IPS-NIHi7 (cell line): ENCODE results near the gene TCEAL4.

Experiments used
- DNase-seq: peaks from one replicate; pipeline ENCODE4 v3.0.0; 2012; ENCODE audit warnings: mixed read lengths; ENCODE audit errors: extremely low spot score

The TCEAL4 gene

GRCh38 chrX:103585411-103586313 lies at the start of gene TCEAL4:
TSS of gene TCEAL4 (plus strand) at chrX:103585515. CDS start at chrX:103586676, 1,161 bp downstream.
- DNase-seq: peak; percentile 84

- DNase-seq: no peak
These were observed 49.2 kb upstream of the TCEAL4 start for GRCh38 chrX:103536071-103536470.

- DNase-seq: no peak
These were observed 48.6 kb upstream of the TCEAL4 start for GRCh38 chrX:103536732-103537131.

GRCh38 chrX:103537871-103538387 lies 47.4 kb upstream of the TCEAL4 start:
- DNase-seq: no peak

- no peak for DNase-seq
These were observed 46.6 kb upstream of the TCEAL4 start for GRCh38 chrX:103538728-103539127.

- no peak for DNase-seq
These were observed 45.6 kb upstream of the TCEAL4 start for GRCh38 chrX:103539695-103540094.

- no peak for DNase-seq
These were observed 45.2 kb upstream of the TCEAL4 start for GRCh38 chrX:103540145-103540544.

- no peak for DNase-seq
These were observed 35.4 kb upstream of the TCEAL4 start for GRCh38 chrX:103549916-103550315.

GRCh38 chrX:103550415-103551051 lies 34.8 kb upstream of the TCEAL4 start:
- no peak for DNase-seq

- no peak for DNase-seq
These were observed 33.1 kb upstream of the TCEAL4 start for GRCh38 chrX:103552236-103552635.

- peak; percentile 88 for DNase-seq
These were observed 30.5 kb upstream of the TCEAL4 start for GRCh38 chrX:103554687-103555424.

- DNase-seq: no peak
These were observed 28.2 kb upstream of the TCEAL4 start for GRCh38 chrX:103556963-103557612.

GRCh38 chrX:103560256-103560655 lies 25.1 kb upstream of the TCEAL4 start:
- DNase-seq: no peak

GRCh38 chrX:103562801-103563200 lies 22.5 kb upstream of the TCEAL4 start:
- DNase-seq: no peak

- no peak for DNase-seq
These were observed 20.1 kb upstream of the TCEAL4 start for GRCh38 chrX:103565197-103565596.

GRCh38 chrX:103565752-103566151 lies 19.6 kb upstream of the TCEAL4 start:
- no peak for DNase-seq

GRCh38 chrX:103571121-103571520 lies 14.2 kb upstream of the TCEAL4 start:
- no peak for DNase-seq

GRCh38 chrX:103571726-103572125 lies 13.6 kb upstream of the TCEAL4 start:
- no peak for DNase-seq

GRCh38 chrX:103573202-103573601 lies 12.1 kb upstream of the TCEAL4 start:
- peak; percentile 39 for DNase-seq

- no peak for DNase-seq
These were observed 719 bp upstream of the TCEAL4 start for GRCh38 chrX:103584596-103584995.

- DNase-seq: no peak
These were observed 965 bp downstream of the TCEAL4 start for GRCh38 chrX:103586314-103586646.

- DNase-seq: no peak
These were observed 1.3 kb downstream of the TCEAL4 start for GRCh38 chrX:103586659-103587058.
